GM15510 (cell line): Measurements from ENCODE around the gene HLA-A.

Experiments used
- POLR2A ChIP-seq: IDR thresholded peaks from 3 replicates; pipeline ENCODE4 v1.6.1; 2011; ENCODE audit warnings: borderline replicate concordance; ENCODE audit not compliant: insufficient read length; ENCODE audit errors: extremely low read depth

Gene HLA-A

GRCh38 chr6:29942275-29943052 is at the start of gene HLA-A:
Gene HLA-A, plus strand, starts transcription at chr6:29942532. Its CDS starts 22 bp downstream, at chr6:29942554.
- peak; percentile 67 for TF ChIP-seq POLR2A

GRCh38 chr6:29892696-29893095 is 49.6 kb upstream of the HLA-A start:
- no peak for TF ChIP-seq POLR2A

- no peak for TF ChIP-seq POLR2A
Observed at GRCh38 chr6:29899281-29899680, 43.1 kb upstream of the HLA-A start.

- TF ChIP-seq POLR2A: no peak
Observed at GRCh38 chr6:29905286-29905685, 37.0 kb upstream of the HLA-A start.

GRCh38 chr6:29907637-29908340 is 34.5 kb upstream of the HLA-A start:
- TF ChIP-seq POLR2A: no peak

GRCh38 chr6:29908341-29908662 is 34.0 kb upstream of the HLA-A start:
- TF ChIP-seq POLR2A: no peak

- TF ChIP-seq POLR2A: no peak
Observed at GRCh38 chr6:29908710-29909109, 33.6 kb upstream of the HLA-A start.

- no peak for TF ChIP-seq POLR2A
Observed at GRCh38 chr6:29909985-29910384, 32.3 kb upstream of the HLA-A start.

- no peak for TF ChIP-seq POLR2A
Observed at GRCh38 chr6:29912840-29913239, 29.5 kb upstream of the HLA-A start.

- TF ChIP-seq POLR2A: no peak
Observed at GRCh38 chr6:29916741-29917140, 25.6 kb upstream of the HLA-A start.

- no peak for TF ChIP-seq POLR2A
Observed at GRCh38 chr6:29917857-29918256, 24.5 kb upstream of the HLA-A start.

- no peak for TF ChIP-seq POLR2A
Observed at GRCh38 chr6:29919506-29920445, 22.6 kb upstream of the HLA-A start.

- no peak for TF ChIP-seq POLR2A
Observed at GRCh38 chr6:29924287-29924686, 18.0 kb upstream of the HLA-A start.

GRCh38 chr6:29924731-29925130 is 17.6 kb upstream of the HLA-A start:
- no peak for TF ChIP-seq POLR2A

GRCh38 chr6:29925321-29925720 is 17.0 kb upstream of the HLA-A start:
- TF ChIP-seq POLR2A: no peak
